NCI-H526 (cell line): ENCODE results near the gene TMEM39B.
"Not testable (repeated sequence)": the region's sequence is repeated elsewhere in the genome, so short reads cannot be mapped to it uniquely, and the experiment has no call there.

Experiments
- DNase-seq, 2 experiments: peaks; one replicate each; lab custom pipeline; 2025; lab: John Stamatoyannopoulos, UW

The TMEM39B gene

GRCh38 chr1:32068957-32069588, 3.7 kb upstream of the TMEM39B start:
- no peak for DNase-seq

- peak; percentile 24 to 34 for DNase-seq
These were observed 749 bp upstream of the TMEM39B start for GRCh38 chr1:32071758-32072621.

- peak in 1 of 2 experiments; percentile 78 for DNase-seq
These were observed 825 bp downstream of the TMEM39B start for GRCh38 chr1:32073299-32074229.

GRCh38 chr1:32074841-32075240, 2.1 kb downstream of the TMEM39B start:
- DNase-seq: no peak

- no peak for DNase-seq
These were observed 4.7 kb downstream of the TMEM39B start for GRCh38 chr1:32077451-32077850.

GRCh38 chr1:32082022-32082421, 9.3 kb downstream of the TMEM39B start:
- no peak for DNase-seq

GRCh38 chr1:32086381-32086780, 13.6 kb downstream of the TMEM39B start:
- DNase-seq: not testable (repeated sequence)

GRCh38 chr1:32091176-32091575, 18.4 kb downstream of the TMEM39B start:
- no peak for DNase-seq

- no peak for DNase-seq
These were observed 18.9 kb downstream of the TMEM39B start for GRCh38 chr1:32091591-32091990.

GRCh38 chr1:32094746-32095521, 22.2 kb downstream of the TMEM39B start:
- no peak for DNase-seq

GRCh38 chr1:32099426-32099825, 26.7 kb downstream of the TMEM39B start:
- no peak for DNase-seq

GRCh38 chr1:32100359-32100758, 27.6 kb downstream of the TMEM39B start:
- DNase-seq: no peak

GRCh38 chr1:32100807-32101708, 28.3 kb downstream of the TMEM39B start:
- DNase-seq: no peak

- DNase-seq: no peak
These were observed 31.4 kb downstream of the TMEM39B start for GRCh38 chr1:32104127-32104526.

- DNase-seq: no peak
These were observed 32.6 kb downstream of the TMEM39B start for GRCh38 chr1:32105338-32105737.

GRCh38 chr1:32106663-32107275, 34.0 kb downstream of the TMEM39B start:
- DNase-seq: no peak

GRCh38 chr1:32107742-32108661, 35.3 kb downstream of the TMEM39B start, which contains the start of gene KPNA6:
KPNA6 (plus strand) TSS chr1:32108056; CDS start chr1:32108131, 75 bp downstream.
- DNase-seq: peak; percentile 94 to 96

GRCh38 chr1:32111040-32111623, 38.4 kb downstream of the TMEM39B start:
- no peak for DNase-seq
